HG03442 (cell line): ENCODE results near the gene RDH14.

Experiments
- ATAC-seq: cut with Tn5 transposase; IDR thresholded peaks from one replicate; pipeline ENCODE4 v1.9.1; 2021; ENCODE audit warnings: mild to moderate bottlenecking, moderate library complexity; ENCODE audit not compliant: unreplicated experiment

Gene RDH14

DNA sequence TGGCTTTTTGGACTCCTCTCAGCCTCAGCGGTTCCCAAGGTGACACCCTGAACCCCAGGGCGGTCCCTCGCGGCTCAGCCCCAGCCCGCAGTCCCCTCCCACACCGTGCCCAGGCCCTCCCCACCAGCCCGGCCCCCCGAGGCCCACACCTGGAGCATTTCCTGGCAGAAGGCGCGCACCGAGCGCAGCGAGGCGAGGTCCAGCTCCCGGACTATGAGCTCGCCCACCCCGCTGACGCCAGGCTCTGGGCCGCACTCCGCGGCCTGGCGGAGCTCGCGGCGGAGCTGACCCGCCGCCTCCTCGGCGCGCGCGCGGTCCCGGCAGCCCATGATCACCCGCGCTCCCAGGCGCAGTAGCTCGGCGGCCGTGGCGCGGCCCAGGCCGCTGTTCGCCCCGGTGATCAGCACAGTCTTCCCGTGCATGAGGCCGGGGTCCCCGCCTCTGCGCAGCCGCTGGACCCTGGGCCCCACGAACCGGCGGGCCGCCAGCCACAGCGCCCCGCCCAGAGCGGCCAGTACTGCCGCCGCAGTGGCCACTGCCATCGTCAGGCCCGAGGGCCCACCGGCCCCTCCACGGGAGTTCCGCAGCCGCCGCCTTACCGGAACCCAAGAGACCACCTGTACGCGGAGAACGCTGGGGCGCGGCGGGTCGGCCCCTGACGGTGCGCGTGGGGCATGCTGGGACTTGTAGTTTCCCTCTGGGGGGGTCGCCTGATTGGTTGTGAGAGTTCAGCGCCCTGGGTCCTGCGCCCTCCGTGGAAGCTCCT lies at the start of gene RDH14:
Gene RDH14 (minus strand): TSS at position 623 of the 766 bp plus-strand sequence. CDS start 81 bp downstream, at position 542.
- peak; percentile 93 for ATAC-seq

DNA sequence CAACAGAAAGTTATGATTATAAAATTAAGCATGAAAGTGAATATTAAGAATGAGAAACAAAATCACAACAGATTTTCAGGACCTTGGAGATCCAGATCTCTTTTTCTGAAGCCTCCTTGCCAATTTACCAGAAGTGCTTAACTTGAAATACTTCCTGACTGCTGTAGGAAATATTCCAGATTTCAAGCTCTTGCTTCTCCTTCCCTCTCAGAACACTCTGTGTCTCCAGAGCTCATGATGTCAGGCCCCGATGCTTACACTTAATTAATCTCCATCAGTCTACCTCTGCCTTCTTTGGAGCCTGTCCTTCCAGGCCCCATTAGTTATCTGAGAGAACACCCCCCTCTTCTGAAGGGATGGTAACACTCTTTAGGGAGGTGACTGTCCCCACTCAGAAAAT lies 49.6 kb upstream of the RDH14 start:
- no peak for ATAC-seq

DNA sequence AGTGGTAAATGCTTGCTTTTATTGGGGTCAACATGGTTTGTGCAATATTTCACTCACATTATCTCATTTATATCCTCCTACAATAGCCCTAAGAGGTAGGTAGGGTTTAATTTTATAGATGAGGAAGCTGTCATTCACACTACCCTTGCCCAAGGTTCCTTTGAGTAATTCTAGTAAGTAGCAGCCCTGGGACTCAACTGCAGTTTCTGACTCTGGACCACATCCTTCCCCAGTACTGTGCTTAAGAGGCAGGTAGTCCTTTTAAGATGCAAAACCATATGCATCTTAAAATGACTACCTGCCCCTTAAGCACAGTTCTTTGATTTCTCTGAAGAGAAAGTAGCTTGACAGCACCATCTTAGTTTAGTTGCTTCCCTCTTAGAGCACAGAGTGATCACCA lies 44.7 kb upstream of the RDH14 start:
- ATAC-seq = peak; percentile 60

GRCh38 chr2:18604531-18604885 lies 44.1 kb upstream of the RDH14 start:
- no peak for ATAC-seq

GRCh38 chr2:18603854-18604530 lies 43.5 kb upstream of the RDH14 start:
- no peak for ATAC-seq

- no peak for ATAC-seq
Observed at GRCh38 chr2:18602298-18602697, 41.8 kb upstream of the RDH14 start.

- ATAC-seq = peak; percentile 49
Observed at GRCh38 chr2:18600255-18600613, 39.8 kb upstream of the RDH14 start.

- ATAC-seq = no peak
Observed at GRCh38 chr2:18599509-18600254, 39.2 kb upstream of the RDH14 start.

DNA sequence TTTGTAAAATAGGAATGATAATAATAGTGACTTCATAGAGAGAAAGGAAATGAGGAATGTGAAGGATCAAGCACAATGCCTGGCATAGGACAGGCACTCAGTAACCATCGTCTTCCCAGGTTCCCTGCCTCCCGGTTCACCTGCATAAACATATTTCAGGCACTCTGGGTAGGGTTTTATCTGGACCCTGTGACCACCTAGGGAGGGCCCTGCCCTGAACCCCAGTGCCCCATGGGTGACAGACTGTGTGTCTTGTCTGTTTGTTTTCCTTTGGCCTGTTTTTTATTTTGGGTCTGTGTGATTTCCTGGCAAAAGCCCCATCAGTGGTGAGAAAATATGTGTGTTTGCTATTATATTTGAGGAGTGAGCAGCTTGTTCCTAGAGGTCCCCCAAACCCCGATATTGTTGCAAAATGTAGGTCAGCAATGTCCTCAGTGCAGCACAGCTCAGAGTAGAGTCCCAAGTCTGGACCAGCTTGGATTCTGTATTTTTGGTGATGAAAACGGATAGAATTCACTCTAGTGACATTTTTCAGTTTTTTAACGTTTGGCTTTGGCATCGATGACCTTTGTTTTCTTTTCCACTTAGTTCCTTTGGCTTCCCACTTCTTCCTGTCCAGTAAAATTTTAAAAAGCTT lies 38.5 kb upstream of the RDH14 start:
- ATAC-seq = no peak

- ATAC-seq = no peak
Observed at GRCh38 chr2:18597618-18598017, 37.2 kb upstream of the RDH14 start.

DNA sequence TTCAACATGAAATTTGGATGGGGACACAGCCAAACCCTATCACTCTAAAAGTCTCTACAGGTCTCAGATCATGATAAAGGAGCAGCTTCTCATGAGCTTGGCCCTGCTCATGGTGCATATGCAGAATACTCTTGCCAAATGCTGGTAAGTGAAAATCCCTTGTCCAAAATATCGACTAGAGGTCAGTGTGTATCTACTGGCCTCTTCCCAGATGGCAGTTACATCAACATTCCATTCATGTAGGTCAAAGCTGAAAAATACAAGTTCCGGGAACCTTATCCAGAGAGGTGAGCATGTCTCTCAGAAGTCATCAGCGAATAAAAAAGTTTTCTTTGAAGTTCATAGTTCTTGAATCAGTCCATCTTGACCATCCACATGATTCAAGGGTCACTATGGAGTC lies 36.5 kb upstream of the RDH14 start:
- ATAC-seq = no peak

GRCh38 chr2:18593496-18593895 lies 33.0 kb upstream of the RDH14 start:
- no peak for ATAC-seq

DNA sequence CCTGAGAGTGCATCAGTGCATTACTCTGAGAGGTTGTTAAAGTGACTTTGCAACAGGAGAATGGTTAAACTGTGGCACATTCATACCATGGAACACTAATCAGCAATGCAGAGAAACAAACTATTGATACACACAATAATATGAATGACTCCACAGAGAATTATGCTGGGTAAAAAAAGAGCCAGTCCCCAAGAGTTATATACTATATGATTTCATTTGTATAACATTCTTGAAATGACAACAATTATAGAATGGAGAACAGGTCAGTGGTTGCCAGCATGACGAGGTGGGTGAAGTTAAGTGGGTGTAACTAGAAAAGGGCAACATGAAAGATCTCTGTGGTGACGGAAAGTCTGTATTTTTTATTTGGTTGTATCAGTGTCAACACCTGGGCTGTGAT lies 31.9 kb upstream of the RDH14 start:
- ATAC-seq = no peak

- no peak for ATAC-seq
Observed at GRCh38 chr2:18589354-18589753, 28.9 kb upstream of the RDH14 start, which contains the start of gene NT5C1B. Gene NT5C1B, minus strand, starts transcription at chr2:18589569. Its CDS starts 101 bp downstream, at chr2:18589468.

GRCh38 chr2:18588802-18589201 lies 28.3 kb upstream of the RDH14 start:
- ATAC-seq = no peak

- no peak for ATAC-seq
Observed at GRCh38 chr2:18588049-18588448, 27.6 kb upstream of the RDH14 start.

GRCh38 chr2:18585526-18585925 lies 25.1 kb upstream of the RDH14 start:
- ATAC-seq = no peak

DNA sequence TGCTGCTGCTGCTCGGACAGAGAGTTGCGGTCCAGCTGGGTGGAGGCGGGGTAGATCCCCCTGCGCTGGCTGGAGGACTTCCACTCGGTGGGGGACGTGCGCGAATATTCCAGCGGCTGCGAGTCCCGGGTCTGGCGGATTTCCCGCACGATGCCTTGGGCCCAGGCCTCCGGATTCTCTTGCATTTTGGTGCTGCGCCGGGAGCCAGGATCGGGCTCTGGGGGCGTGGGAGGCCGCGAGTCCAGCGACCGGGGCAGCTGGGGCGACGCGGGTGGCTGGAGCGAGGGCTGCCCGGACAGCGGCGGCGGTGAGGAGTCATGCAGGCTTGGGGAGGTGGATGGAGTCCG lies 24.1 kb upstream of the RDH14 start:
- no peak for ATAC-seq

DNA sequence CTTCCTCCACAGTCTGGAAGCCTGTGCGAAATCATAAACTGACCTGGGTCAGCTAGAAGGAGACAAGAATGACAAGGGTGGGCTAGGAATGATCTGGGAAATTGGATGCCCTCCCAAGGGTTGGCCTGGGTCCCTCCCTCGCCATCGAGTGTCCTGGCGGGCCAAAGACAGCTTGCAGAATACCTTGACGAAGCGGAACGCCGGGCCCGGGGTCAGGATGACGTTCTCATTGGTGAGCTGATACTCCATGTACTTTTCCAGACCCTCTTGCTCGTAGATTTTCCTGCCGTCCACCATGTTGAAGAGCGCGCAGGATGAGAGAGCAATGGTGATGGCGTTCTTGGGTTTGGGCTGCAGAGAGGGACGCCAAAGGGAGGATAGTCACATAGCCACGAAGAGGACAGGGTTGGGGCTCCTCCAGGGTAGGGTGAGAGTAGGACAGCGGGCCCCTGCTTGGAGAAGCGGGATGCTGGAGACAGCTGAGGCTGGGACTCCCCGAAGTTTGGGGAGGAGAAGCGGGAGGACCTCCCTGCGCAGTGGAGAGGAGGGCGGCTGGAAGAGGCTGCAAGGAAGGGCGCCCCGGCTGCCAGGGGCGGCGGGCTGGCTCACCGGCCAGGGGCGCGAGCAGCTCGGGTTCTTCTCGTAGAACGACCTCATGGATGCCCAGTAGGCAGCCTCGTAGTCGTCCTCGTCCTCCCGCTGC lies 23.6 kb upstream of the RDH14 start:
- ATAC-seq = no peak

- ATAC-seq = no peak
Observed at GRCh38 chr2:18580606-18581005, 20.2 kb upstream of the RDH14 start.

DNA sequence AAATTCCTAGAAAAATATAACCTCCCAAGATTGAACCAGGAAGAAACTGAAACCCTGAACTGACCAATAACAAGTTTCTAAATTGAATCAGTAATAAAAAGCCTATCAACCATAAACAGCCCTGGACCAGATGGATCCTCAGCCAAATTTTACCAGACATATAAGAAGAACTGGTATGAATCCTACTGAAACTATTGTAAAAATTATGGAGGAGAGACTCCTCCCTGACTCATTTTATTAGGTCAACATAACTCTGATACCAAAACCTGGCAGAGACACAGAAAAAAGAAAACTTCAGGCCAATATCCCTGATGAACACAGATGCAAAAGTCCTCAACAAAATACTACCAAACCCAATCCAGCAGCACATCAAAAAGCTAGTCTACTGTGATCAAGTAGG lies 17.6 kb upstream of the RDH14 start:
- no peak for ATAC-seq
